Peyer's patch (tissue), 4 donors: Measurements from ENCODE around the gene NPPA. TPM values are rescaled to one million over a fixed set of nuclear protein-coding genes. Genes with fewer than 3 reads are reported as not detected.
"Not testable (repeated sequence)": the region's sequence is repeated elsewhere in the genome, so short reads cannot be mapped to it uniquely, and the experiment has no call there.

Experiments
- DNase-seq, 3 donors: peaks; one replicate each; pipeline ENCODE4 v3.0.0-alpha.2; 2017 to 2019
- H3K27ac ChIP-seq, 4 donors: fragments of 200-600 bp; sonication (generic); one replicate each; pipeline ENCODE4 v1.5.1; 2016 to 2019
- H3K27me3 ChIP-seq, 2 donors: fragments of 200-600 bp; sonication (generic); one replicate each; pipeline ENCODE4 v1.5.1; 2019
- H3K36me3 ChIP-seq, 3 donors: fragments of 200-600 bp; sonication (generic); one replicate each; pipeline ENCODE4 v1.5.1; 2016 to 2019
- H3K4me1 ChIP-seq, 4 donors: fragments of 200-600 bp; sonication (generic); one replicate each; pipeline ENCODE4 v1.5.1; 2016 to 2019
- H3K4me3 ChIP-seq, 4 donors: fragments of 200-600 bp; sonication (generic); 1 replicate in 3 of 4; 2 replicates in 1 of 4; pipeline ENCODE4 v1.5.1; 2016 to 2019; ENCODE audit warnings: mild to moderate bottlenecking in 1 of 4
- H3K9me3 ChIP-seq, 4 donors: fragments of 200-600 bp; sonication (generic); one replicate each; pipeline ENCODE4 v1.5.1; 2016 to 2019; ENCODE audit warnings: mild to moderate bottlenecking in 1 of 4
- POLR2A ChIP-seq, 2 donors: fragments of 450-650 bp; IDR thresholded peaks; one replicate each; pipeline ENCODE4 v1.5.1; 2017; ENCODE audit warnings: antibody characterized with exemption in 2 of 2, mild to moderate bottlenecking in 2 of 2, moderate library complexity in 2 of 2
- total RNA-seq, 4 donors: library from RNA; depleted of rRNA; stranded (reverse); fragments of >200 nt; gene quantifications; one replicate each; pipeline ENCODE4 v1.1.0, GENCODE V29; 2016
- TF ChIP-seq, protein P1 (sequence below), 6 experiments: fragments of 450-650 bp in 4 of 6; fragments of 200-600 bp in 2 of 6; sonication (generic) in 1 of 6; IDR thresholded peaks; one replicate each; pipeline ENCODE4 v1.5.1; 2017 to 2019; ENCODE audit warnings: antibody characterized with exemption in 6 of 6, mild to moderate bottlenecking in 3 of 6, moderate library complexity in 1 of 6

NPPA gene
- total RNA-seq = not detected

- H3K9me3 ChIP-seq = no peaks in the 10 kb centered on the region
- no peaks in the 10 kb centered on the region for H3K4me1 ChIP-seq
- peaks cover 0 to 25% (median 0%) of the 10 kb centered on the region in 3 donors for H3K36me3 ChIP-seq
- TF ChIP-seq, protein P1, sequence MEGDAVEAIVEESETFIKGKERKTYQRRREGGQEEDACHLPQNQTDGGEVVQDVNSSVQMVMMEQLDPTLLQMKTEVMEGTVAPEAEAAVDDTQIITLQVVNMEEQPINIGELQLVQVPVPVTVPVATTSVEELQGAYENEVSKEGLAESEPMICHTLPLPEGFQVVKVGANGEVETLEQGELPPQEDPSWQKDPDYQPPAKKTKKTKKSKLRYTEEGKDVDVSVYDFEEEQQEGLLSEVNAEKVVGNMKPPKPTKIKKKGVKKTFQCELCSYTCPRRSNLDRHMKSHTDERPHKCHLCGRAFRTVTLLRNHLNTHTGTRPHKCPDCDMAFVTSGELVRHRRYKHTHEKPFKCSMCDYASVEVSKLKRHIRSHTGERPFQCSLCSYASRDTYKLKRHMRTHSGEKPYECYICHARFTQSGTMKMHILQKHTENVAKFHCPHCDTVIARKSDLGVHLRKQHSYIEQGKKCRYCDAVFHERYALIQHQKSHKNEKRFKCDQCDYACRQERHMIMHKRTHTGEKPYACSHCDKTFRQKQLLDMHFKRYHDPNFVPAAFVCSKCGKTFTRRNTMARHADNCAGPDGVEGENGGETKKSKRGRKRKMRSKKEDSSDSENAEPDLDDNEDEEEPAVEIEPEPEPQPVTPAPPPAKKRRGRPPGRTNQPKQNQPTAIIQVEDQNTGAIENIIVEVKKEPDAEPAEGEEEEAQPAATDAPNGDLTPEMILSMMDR (IDR thresholded peaks at IDR 0.05) = no peak
- no peak for TF ChIP-seq POLR2A (IDR thresholded peaks at IDR 0.05)
- no peak for DNase-seq
- H3K4me3 ChIP-seq = no peak within 1 kb of the TSS
- H3K27ac ChIP-seq = no peak within 1 kb of the TSS
- no peaks in the 10 kb centered on the region for H3K27me3 ChIP-seq
Measured at GRCh38 chr1:11847667-11848372, at the start of gene NPPA. NPPA (minus strand) TSS chr1:11847783; CDS start chr1:11847684, 99 bp downstream.

- peaks cover 0 to 11% of the 10 kb centered on the region in 2 donors for H3K27me3 ChIP-seq
- H3K36me3 ChIP-seq, H3K4me3 ChIP-seq, DNase-seq, H3K4me1 ChIP-seq, H3K27ac ChIP-seq, H3K9me3 ChIP-seq: not testable (repeated sequence)
Measured at GRCh38 chr1:11894501-11894900, 46.9 kb upstream of the NPPA start.

DNA sequence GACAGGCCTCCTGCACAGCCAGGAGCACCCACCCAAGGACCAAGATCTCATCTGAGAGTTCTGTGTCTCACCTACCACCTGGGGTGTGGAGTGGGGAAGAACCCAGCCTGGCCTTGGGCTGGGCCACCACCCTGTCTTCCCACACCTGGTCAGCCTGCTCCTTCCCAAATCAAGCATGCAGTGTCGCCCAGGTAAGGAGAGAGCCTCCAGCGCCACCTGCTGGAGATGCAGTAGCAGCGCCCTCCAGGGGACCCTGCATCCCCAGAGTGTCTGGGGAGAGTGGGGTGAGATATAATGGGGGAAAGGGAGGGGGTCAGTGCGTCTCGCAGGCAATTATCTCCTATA lies 46.3 kb upstream of the NPPA start:
- Histone ChIP-seq H3K4me3 (no peak overlapping the region), H3K27me3 (peaks cover 0 to 10% of the 10 kb centered on the region in 2 donors), H3K4me1 (no peaks in the 10 kb centered on the region), H3K27ac (no peak overlapping the region), H3K36me3 (no peaks in the 10 kb centered on the region), H3K9me3 (no peaks in the 10 kb centered on the region)
- TF ChIP-seq POLR2A (IDR thresholded peaks at IDR 0.05) = no peak
- TF ChIP-seq, protein P1 (IDR thresholded peaks at IDR 0.05) = peak; percentile 56 to 87 (median 79)
- peak; percentile 49 to 81 (median 80) for DNase-seq

- no peaks in the 10 kb centered on the region for H3K27me3 ChIP-seq
- TF ChIP-seq POLR2A (IDR thresholded peaks at IDR 0.05) = no peak
- TF ChIP-seq, protein P1 (IDR thresholded peaks at IDR 0.05) = no peak
- no peaks in the 10 kb centered on the region for H3K36me3 ChIP-seq
- no peak for DNase-seq
- H3K4me1 ChIP-seq = no peaks in the 10 kb centered on the region
- no peak overlapping the region for H3K27ac ChIP-seq
- no peaks in the 10 kb centered on the region for H3K9me3 ChIP-seq
- H3K4me3 ChIP-seq = no peak overlapping the region
Measured at GRCh38 chr1:11891433-11892186, 44.0 kb upstream of the NPPA start.

DNA sequence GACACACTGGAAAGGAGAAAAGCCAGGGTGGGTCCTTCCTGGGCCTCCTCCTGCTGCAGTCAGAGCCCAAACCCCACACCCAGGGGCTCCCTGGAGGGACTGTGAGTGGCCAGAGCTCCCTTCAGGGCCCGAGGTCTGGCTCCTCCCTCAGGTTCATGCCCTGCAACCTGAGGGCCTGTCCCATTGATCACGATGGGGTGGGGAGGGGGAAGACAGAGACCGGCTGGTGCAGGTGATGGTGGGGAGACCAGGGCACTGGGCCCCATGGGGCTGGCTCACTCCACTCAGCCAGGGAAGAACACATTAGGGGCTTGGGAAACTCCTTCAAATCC lies 41.3 kb upstream of the NPPA start:
- H3K4me3 ChIP-seq = no peak overlapping the region
- no peak overlapping the region for H3K27ac ChIP-seq
- H3K4me1 ChIP-seq = no peaks in the 10 kb centered on the region
- no peak for TF ChIP-seq POLR2A (IDR thresholded peaks at IDR 0.05)
- TF ChIP-seq, protein P1 (IDR thresholded peaks at IDR 0.05) = no peak
- DNase-seq = no peak
- H3K27me3 ChIP-seq = no peaks in the 10 kb centered on the region
- no peaks in the 10 kb centered on the region for H3K36me3 ChIP-seq
- no peaks in the 10 kb centered on the region for H3K9me3 ChIP-seq

DNA sequence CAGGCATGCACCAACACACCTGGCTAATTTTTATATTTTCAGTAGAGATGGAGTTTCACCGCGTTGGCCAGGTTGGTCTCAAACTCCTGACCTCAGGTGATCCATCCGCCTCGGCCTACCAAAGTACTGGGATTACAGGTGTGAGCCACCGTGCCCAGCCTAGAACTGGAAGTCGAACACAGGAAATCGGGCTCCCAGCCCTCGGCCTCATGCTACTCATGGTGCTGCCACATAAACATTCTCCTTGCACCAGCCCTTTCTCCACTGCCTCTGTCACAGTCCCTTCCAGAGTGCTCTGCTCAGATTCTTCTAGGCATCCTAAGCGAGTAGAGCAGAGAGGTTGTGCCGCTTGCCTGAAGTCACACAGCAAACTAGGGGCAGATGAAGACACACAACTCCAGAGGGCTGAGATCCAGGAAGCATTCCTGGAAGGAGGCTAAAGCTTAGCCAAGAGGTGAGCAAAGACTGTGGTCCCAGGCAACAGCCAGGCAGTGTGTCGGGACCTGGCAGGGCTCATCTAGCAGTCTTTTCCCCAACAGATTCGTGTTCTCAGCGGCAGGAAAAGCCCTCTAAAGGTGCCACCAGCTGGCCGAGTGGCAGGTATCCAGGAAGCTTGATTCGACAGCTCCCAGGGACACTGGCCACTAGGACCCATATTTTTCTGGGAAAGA lies 40.8 kb upstream of the NPPA start:
- Histone ChIP-seq H3K27ac (no peak overlapping the region), H3K27me3 (no peaks in the 10 kb centered on the region), H3K4me3 (no peak overlapping the region), H3K9me3 (no peaks in the 10 kb centered on the region), H3K36me3 (no peaks in the 10 kb centered on the region), H3K4me1 (no peaks in the 10 kb centered on the region)
- no peak for DNase-seq
- TF ChIP-seq POLR2A (IDR thresholded peaks at IDR 0.05) = no peak
- TF ChIP-seq, protein P1 (IDR thresholded peaks at IDR 0.05) = no peak
